ENCODE results near the gene CTNNBL1.
"Not testable (repeated sequence)": the region's sequence is repeated elsewhere in the genome, so short reads cannot be mapped to it uniquely, and the experiment has no call there.

CTNNBL1 gene

DNA sequence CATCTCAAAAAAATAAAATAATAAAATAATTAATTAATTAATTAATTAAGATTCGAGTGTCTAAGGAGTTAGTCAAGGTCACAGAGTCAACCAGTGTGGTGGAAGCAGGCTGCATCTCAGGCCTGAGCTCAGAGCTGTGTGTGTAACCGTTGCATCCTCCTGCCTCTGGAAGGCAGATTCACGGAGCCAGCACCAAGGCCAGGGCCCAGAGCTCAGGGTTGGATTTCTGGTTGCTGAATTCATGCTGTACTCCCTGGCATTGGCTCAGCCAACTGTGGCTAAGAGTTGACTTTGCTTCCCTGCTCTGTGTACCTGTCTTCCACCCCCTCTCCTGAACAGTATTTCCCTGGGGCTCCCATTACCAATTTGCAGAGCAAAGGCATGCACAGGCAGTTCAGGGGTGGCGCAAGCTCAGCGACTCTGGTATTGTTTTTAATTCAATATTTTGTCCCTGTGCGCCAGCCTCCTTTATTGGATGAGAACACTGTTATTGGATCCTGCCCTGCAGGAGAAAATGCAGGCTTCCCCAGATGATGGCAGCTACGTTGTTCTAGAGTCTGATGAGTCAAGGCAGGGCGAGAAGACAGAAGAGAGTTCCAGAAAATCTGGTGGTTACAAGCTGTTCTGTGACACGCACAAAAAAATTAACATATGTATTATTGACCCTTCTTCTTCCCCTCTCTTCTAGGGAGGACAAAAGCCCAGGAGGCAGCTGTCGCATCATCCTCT is 12.3 kb upstream of the CTNNBL1 start:
- no peaks in the 10 kb centered on the region for H4K20me1 ChIP-seq (ENCODE audit: insufficient read depth)
- TF ChIP-seq, protein P1, sequence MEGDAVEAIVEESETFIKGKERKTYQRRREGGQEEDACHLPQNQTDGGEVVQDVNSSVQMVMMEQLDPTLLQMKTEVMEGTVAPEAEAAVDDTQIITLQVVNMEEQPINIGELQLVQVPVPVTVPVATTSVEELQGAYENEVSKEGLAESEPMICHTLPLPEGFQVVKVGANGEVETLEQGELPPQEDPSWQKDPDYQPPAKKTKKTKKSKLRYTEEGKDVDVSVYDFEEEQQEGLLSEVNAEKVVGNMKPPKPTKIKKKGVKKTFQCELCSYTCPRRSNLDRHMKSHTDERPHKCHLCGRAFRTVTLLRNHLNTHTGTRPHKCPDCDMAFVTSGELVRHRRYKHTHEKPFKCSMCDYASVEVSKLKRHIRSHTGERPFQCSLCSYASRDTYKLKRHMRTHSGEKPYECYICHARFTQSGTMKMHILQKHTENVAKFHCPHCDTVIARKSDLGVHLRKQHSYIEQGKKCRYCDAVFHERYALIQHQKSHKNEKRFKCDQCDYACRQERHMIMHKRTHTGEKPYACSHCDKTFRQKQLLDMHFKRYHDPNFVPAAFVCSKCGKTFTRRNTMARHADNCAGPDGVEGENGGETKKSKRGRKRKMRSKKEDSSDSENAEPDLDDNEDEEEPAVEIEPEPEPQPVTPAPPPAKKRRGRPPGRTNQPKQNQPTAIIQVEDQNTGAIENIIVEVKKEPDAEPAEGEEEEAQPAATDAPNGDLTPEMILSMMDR (conservative IDR thresholded peaks at IDR 0.05; ENCODE audit: low read depth, low read length) = no peak
- H3K4me2 ChIP-seq = no peak overlapping the region
- no peak overlapping the region for H3K4me3 ChIP-seq (IDR thresholded peaks at IDR 0.05; ENCODE audit: insufficient read depth, low read depth, low read length)
- H3K27me3 ChIP-seq (ENCODE audit: insufficient read depth, low read depth) = no peaks in the 10 kb centered on the region; the same call in 1 of the 2 replicates
- H2AFZ ChIP-seq (ENCODE audit: low read depth) = no peak overlapping the region
- H3K79me2 ChIP-seq (ENCODE audit: insufficient read depth, low read depth) = no peaks in the 10 kb centered on the region
- no peak overlapping the region for H3K9ac ChIP-seq
- no peak overlapping the region for H3K27ac ChIP-seq
- H3K4me1 ChIP-seq (ENCODE audit: low read depth, poor library complexity, severe bottlenecking) = no peaks in the 10 kb centered on the region
- H3K36me3 ChIP-seq (ENCODE audit: insufficient read depth) = no peaks in the 10 kb centered on the region

DNA sequence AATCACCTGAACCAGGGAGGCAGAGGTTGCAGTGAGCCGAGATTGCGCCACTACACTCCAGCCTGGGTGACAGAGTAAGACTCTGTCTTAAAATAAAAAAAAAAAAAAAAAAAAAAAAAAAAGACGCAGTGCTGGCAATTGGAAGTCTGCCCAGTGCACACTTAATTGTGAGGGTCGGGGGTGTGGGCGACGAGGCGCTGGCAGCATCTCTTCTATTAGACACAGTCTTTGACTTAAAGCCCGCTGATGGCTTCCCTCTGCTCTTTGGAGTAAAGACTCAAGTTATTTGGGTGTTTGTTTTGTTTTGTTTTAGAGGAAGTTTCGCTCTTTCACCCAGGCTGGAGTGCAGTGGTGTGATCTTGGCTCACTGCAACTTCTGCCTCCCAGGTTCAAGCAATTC is 10.7 kb upstream of the CTNNBL1 start:
- H3K4me1 ChIP-seq (ENCODE audit: low read depth, poor library complexity, severe bottlenecking); H3K9ac ChIP-seq; H3K27me3 ChIP-seq (ENCODE audit: insufficient read depth, low read depth); H3K4me2 ChIP-seq; H4K20me1 ChIP-seq (ENCODE audit: insufficient read depth); H3K79me2 ChIP-seq (ENCODE audit: insufficient read depth, low read depth); H3K4me3 ChIP-seq (IDR thresholded peaks at IDR 0.05; ENCODE audit: insufficient read depth, low read depth, low read length); H2AFZ ChIP-seq (ENCODE audit: low read depth); H3K36me3 ChIP-seq (ENCODE audit: insufficient read depth); H3K27ac ChIP-seq: not testable (repeated sequence)

DNA sequence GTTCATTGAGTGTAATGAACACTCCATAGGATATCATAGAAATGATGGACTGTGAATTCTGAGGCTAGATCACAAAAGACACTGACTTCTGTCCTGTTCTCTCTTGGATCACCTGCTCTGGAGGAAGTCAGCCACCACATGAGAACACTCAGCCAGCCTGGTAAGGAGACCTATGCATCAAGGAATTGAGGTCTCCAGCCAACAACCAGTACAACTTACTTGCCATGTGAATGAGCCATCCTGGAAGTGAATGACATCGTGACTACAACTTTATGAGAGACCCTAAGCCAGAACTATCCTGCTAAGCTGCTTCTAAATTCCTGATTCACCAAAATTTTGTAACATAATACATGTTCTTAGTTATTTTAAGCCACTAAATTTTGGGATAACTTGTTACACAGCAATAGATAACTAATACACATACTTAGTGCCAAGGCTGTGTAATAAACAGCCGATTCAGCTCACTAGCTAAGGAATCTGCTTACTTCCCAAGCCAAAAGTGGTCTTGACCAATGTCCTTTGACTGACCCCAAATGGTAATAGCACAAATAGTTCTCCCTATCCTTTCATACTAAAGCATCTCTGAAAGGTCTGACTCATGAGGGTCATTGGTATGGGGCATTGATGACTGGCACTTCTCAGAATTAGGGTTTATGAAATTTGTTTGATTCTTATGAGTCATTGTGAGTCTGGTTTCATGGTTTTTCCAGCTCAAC is 6.9 kb upstream of the CTNNBL1 start:
- H4K20me1 ChIP-seq (ENCODE audit: insufficient read depth) = no peaks in the 10 kb centered on the region
- H3K27me3 ChIP-seq (ENCODE audit: insufficient read depth, low read depth) = no peaks in the 10 kb centered on the region
- no peaks in the 10 kb centered on the region for H3K79me2 ChIP-seq (ENCODE audit: insufficient read depth, low read depth)
- no peaks in the 10 kb centered on the region for H3K36me3 ChIP-seq (ENCODE audit: insufficient read depth)
- no peak overlapping the region for H2AFZ ChIP-seq (ENCODE audit: low read depth)
- no peak overlapping the region for H3K4me2 ChIP-seq
- no peak overlapping the region for H3K4me3 ChIP-seq (IDR thresholded peaks at IDR 0.05; ENCODE audit: insufficient read depth, low read depth, low read length)
- no peak overlapping the region for H3K27ac ChIP-seq
- no peaks in the 10 kb centered on the region for H3K4me1 ChIP-seq (ENCODE audit: low read depth, poor library complexity, severe bottlenecking)
- TF ChIP-seq, protein P1 (conservative IDR thresholded peaks at IDR 0.05; ENCODE audit: low read depth, low read length) = no peak
- H3K9ac ChIP-seq = no peak overlapping the region

DNA sequence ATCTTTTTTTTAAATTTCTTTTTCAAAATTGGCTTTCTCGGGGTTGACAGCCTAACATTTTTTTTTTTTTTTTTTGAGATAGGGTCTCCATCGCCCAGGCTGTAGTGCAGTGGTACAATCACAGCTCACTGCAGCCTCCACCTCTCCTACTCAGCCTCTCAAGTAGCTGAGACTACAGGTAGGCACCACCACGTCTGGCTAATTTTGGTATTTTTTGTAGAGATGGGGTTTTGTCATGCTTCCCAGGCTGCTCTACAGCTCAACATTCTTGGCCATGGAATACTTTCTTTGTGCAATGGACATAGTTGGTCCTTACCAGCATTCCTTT is 6.4 kb upstream of the CTNNBL1 start:
- H3K4me3 ChIP-seq (IDR thresholded peaks at IDR 0.05; ENCODE audit: insufficient read depth, low read depth, low read length) = no peak overlapping the region
- H3K27ac ChIP-seq = no peak overlapping the region
- no peaks in the 10 kb centered on the region for H3K4me1 ChIP-seq (ENCODE audit: low read depth, poor library complexity, severe bottlenecking)
- no peak overlapping the region for H3K9ac ChIP-seq
- no peak overlapping the region for H3K4me2 ChIP-seq
- H3K36me3 ChIP-seq (ENCODE audit: insufficient read depth) = no peaks in the 10 kb centered on the region
- no peaks in the 10 kb centered on the region for H4K20me1 ChIP-seq (ENCODE audit: insufficient read depth)
- H3K79me2 ChIP-seq (ENCODE audit: insufficient read depth, low read depth) = no peaks in the 10 kb centered on the region
- H3K27me3 ChIP-seq (ENCODE audit: insufficient read depth, low read depth) = no peaks in the 10 kb centered on the region
- TF ChIP-seq, protein P1 (conservative IDR thresholded peaks at IDR 0.05; ENCODE audit: low read depth, low read length) = no peak
- H2AFZ ChIP-seq (ENCODE audit: low read depth) = no peak overlapping the region

DNA sequence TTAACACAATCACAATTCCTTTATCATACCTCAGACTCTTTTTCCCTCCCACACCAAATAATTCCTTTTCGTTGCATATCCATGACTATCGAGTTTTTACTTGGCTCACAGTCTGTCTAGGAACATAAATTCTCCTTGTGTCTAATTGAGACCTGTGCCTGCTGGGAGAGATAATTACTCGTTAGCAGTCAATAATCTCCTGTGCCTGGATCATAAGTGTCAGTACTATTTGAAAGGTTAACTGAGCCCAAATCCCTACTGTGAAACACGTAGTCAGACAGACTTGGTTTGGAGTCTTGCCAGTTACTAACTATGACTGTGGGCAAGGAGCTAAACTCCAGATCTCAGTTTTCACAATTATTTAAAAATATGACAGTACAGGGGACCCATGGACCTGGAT is 5.7 kb upstream of the CTNNBL1 start:
- no peak overlapping the region for H3K4me3 ChIP-seq (IDR thresholded peaks at IDR 0.05; ENCODE audit: insufficient read depth, low read depth, low read length)
- no peaks in the 10 kb centered on the region for H3K79me2 ChIP-seq (ENCODE audit: insufficient read depth, low read depth)
- H3K9ac ChIP-seq = no peak overlapping the region
- TF ChIP-seq, protein P1 (conservative IDR thresholded peaks at IDR 0.05; ENCODE audit: low read depth, low read length) = no peak
- H3K4me1 ChIP-seq (ENCODE audit: low read depth, poor library complexity, severe bottlenecking) = peaks cover under 1% of the 10 kb centered on the region
- no peaks in the 10 kb centered on the region for H3K36me3 ChIP-seq (ENCODE audit: insufficient read depth)
- H3K27me3 ChIP-seq (ENCODE audit: insufficient read depth, low read depth) = no peaks in the 10 kb centered on the region
- H3K4me2 ChIP-seq = no peak overlapping the region
- H2AFZ ChIP-seq (ENCODE audit: low read depth) = no peak overlapping the region
- no peak overlapping the region for H3K27ac ChIP-seq
- H4K20me1 ChIP-seq (ENCODE audit: insufficient read depth) = no peaks in the 10 kb centered on the region
